Measurements from ENCODE around the gene UGT1A6.
"Not testable (repeated sequence)": the region's sequence is repeated elsewhere in the genome, so short reads cannot be mapped to it uniquely, and the experiment has no call there.

UGT1A6 gene

DNA sequence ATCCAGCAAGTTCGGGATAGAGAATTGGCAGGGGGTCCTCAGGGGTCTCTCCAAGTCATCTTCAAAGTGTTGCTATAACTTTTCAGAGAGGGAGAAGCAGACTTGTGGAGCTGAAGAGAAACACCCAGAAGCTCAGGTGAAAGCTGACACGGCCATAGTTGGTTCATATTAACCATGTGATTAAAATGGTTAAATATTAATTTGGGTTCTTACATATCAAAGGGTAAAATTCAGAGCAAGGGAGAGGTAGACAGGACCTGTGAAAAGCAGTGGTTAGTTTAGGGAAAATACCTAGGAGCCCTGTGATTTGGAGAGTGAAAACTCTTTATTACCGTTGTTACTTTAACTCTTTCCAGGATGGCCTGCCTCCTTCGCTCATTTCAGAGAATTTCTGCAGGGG lies at the start of gene UGT1A6:
Gene UGT1A6, plus strand, starts transcription at position 243 of the 400 bp plus-strand sequence. Its CDS starts 115 bp downstream, at position 358.
- DNase-seq (ENCODE audit: low read depth in 3 of 3), result no peak

DNA sequence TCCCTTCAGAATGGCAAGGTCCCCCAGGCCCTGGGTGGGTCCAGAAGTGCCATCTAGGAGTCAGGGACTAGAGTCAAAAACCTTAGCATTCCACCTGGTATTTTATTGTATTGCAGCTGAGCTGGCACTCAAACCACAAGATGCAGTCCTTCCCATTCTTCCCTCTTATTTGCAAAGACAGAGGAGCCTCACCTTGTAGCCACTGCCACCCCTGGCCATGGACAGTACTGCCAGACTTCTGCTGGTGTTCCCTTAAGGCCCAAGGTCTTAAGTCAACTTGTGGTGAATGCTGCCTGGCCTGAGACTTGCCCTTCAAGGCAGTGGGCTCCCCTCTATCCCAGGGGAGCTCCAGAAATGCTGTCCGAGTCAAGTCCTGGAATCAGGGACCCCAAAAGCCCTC lies 49.6 kb upstream of the UGT1A6 start:
- DNase-seq (ENCODE audit: low read depth in 3 of 3), result no peak

DNA sequence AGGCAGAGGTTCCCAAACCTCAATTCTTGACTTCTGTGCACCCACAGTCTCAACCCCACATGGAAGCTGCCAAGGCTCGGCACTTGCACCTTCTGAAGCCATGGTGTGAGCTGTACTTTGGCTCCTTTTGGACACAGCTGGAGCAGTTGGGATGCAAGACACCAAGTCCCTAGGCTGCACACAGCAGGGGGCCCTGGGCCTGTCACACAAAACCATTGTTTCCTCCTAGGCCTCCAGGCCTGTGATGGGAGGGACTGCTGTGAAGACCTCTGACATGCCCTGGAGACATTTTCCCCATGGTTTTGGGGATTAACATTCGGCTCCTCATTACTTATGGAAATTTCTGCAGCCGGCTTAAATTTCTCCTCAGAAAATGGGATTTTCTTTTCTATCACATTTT lies 46.7 kb upstream of the UGT1A6 start:
- not testable (repeated sequence) for DNase-seq (ENCODE audit: low read depth in 3 of 3)

DNA sequence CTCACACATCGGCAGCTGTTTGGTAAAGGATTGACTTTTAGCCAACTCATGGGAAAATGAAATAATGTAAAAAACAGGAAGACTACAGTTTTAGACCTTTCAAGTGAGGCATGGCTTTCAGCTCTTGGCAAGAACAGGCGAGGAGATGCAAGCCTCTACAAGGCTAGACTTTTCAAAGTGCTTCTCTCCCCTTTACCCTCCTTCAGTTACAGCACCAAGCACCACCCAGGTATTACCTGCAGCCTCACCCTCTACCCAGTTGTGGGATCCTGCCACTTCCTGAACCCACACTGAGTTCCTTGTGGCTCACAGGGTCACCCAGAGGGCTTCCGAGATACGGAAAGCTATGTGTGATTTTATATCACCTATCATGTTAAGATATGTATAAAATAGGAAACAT lies 41.7 kb upstream of the UGT1A6 start:
- no peak for DNase-seq (ENCODE audit: low read depth in 3 of 3)

DNA sequence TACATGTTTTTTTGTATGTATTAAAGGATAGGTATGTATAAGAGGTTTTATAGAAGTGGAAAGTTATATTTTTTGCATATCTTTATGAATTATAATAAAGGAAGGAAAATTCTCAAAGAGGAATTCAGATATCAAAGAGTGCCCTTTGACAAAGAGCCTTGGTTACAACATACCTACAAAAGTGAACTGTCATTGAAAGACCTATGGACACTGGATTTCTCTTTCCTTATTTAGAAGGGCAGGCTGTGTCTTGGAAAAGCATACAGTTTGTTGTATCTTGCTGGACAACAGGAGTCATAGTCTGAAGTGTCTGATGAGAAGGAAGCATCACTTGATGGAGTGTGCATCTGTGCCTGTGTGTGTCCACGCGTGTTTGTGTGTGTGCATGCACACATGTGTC lies 41.3 kb upstream of the UGT1A6 start:
- no peak for DNase-seq (ENCODE audit: low read depth in 3 of 3)

DNA sequence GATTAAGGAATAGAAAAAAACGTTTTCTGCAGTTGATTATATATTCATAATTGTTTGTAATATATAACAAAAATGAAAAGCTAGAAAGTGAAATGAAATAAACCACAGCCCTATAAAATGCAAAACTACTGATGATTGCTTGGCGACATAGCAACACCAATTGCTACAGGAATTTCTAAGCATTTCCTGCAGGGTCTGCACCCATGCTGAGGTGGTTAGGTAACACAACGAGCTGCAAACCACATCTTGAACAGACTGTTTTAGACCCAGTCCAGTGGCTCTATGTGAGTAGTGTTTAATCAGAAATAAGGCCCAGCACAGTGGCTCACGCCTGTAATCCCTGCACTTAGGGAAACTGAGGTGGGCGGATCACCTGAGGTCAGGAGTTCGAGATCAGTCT lies 38.2 kb upstream of the UGT1A6 start:
- DNase-seq (ENCODE audit: low read depth in 3 of 3), result no peak

DNA sequence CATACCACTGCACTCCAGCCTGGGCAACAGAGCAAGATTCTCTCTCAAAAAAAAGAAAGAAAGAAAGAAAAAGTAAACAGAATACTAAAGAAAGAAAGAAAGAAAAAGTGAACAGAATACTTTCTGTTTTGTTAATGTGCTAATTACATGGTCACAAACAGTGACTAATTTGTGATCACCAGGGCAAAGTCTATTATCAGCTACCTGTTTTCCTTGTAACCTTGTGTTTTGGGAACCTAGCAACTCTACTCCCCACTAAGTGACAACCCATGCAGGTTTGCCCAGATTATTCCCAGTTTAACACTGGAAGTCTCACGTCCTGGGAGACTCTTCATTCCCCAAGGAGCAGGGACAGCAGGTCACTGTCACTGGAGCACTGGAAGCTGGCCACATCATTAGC lies 37.6 kb upstream of the UGT1A6 start:
- DNase-seq (ENCODE audit: low read depth in 3 of 3), result no peak

DNA sequence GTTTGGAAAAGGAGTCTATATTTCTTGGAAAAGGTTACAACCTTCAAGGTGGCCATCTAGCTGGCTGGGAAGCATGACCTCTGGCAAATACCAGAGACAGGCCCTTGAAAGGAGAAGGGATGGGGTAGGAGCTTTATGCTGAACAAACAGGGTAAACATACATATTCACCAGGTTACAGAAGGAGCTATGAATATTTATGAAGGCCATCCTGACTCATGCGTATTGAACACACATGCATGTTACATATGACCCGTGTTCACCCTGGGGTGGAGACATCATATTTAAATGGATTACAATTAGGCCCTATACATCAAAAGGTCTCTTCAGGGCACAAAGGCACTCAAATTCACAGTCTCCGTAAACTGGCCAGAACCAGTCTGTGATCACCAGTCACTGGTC lies 36.7 kb upstream of the UGT1A6 start:
- not testable (repeated sequence) for DNase-seq (ENCODE audit: low read depth in 3 of 3)

DNA sequence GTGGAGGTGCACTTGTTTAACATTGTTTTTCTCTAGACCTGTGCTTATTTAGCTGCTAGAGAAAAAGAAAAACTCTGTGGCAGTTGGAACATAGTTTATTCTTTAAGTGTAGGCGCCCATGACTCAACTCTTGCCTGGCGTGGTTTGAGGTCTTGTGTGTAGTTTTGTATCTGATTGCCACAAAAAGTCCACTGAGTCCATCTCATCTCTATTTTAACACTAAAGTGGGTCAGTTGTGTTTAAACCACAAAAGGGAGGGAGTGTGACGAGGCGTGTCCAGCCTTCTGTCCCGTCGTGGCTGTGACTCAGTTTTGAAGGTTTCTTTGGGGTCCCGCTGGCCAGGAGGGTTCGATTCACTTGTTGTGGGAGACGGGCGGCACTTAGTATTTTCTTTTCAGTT lies 36.2 kb upstream of the UGT1A6 start:
- DNase-seq (ENCODE audit: low read depth in 3 of 3), result no peak

DNA sequence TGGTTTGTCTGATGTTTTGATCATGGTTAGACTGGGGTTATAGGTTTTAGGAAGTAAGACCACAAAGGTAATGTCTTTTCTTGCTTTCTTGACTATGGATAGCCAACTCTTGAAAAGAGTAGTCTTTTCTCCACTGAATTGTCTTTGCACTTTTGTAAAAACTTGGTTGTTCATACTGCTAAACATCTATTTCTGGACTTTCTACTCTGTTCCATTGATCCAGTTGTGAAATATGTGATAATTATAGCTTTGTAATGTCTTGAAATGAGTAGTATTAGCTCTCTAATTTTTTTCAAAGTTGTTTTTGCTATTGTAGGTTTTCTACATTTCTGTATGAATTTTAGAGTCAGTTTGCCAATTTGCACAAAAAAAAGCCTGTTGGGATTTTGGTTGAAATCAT lies 34.1 kb upstream of the UGT1A6 start:
- DNase-seq (ENCODE audit: low read depth in 3 of 3), result no peak

DNA sequence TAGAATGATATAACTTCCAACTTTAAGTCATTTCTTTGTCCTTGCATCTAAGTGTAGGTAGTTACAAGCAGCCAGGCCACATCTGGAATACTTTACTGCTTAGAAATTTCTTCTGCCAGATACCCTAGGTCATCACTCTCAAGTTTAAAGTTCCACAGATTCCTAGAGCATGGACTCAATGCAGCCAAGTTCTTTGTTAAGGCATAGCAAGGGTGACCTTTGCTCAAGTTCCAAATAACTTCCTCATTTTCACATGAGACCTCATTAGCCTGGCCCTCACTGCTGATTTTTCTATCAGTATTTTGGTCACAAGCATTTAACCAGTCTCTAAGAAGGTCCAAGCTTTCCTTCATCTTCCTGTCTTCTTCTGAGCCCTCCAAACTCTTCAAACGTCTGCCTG lies 28.8 kb upstream of the UGT1A6 start:
- no peak for DNase-seq (ENCODE audit: low read depth in 3 of 3)

DNA sequence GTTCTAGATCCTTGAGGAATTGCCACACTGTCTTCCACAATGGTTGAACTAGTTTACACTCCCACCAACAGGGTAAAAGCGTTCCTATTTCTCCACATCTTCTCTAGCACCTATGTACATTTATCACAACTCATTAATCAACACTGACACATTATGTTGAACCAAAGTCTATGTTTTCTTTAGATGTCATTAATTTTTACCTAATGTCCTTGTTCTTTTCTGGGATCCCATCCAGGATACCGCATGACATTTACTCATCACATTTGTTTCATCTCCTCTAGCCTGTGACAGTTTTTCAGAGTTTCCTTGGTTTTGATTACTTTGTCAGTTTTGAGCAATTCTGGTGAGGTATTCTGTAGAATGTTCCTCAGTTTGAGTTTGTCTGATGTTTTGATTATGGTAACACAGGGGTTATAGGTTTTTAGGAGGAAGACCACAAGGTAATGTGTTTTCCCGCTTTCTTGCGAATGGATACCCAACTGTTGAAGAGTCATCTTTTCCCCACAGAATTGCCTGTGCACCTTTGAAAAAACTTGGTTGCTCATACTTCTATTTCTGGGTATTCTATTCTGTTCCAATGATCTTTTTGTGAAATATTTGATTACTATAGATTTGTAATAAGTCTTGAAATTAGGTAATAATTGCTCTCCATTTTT lies 24.0 kb upstream of the UGT1A6 start:
- DNase-seq (ENCODE audit: low read depth in 3 of 3), result no peak

DNA sequence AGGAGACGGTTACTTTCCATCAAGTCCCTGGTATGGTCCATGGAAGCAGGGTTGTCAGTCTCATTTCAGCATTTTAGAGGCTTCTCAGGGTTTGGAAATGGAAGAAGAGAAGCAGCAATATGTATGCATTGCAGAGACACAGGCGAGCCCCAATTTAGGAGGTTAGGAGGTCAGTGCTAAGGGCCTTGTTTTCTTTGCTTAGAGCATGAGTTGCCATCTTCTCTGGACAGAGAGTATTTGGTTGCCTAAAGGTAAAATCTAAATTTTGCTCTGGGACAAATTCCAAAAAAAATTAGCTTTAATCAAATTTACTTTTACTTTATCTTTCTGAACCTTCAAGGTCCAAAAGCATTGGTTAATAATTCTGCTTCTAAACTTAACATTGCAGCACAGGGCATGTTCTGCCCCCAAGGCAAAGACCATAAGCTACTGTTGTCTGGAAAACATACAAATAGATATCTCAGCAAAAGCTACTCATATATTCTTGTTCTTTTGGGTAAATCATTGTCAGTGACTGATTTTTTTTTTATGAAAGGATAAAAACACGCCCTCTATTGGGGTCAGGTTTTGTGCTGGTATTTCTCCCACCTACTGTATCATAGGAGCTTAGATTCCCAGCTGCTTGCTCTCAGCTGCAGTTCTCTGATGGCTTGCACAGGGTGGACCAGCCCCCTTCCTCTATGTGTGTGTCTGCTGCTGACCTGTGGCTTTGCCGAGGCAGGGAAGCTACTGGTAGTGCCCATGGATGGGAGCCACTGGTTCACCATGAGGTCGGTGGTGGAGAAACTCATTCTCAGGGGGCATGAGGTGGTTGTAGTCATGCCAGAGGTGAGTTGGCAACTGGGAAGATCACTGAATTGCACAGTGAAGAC lies 21.2 kb upstream of the UGT1A6 start, which contains the start of gene UGT1A9:
Gene UGT1A9, plus strand, starts transcription at position 609 of the 872 bp plus-strand sequence. Its CDS starts 37 bp downstream, at position 646.
- DNase-seq (ENCODE audit: low read depth in 3 of 3), result no peak

DNA sequence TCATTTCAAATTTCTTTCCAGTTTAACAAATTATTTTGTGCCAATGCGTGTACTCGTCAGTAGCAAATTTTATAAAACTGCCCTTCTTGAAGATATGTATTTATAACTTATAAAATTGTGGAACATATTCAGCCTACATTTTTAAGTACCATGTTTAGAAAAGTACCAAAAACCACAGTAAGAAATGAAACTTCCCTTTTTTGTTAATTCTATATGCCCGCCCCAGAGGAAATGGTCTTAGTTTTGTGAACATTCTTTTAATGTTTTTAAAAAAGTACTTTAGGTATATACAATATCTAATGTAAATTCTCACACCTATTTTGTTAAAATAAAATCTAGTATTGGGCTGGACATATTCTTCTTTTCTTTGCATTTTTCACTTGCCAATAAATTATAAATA lies 19.8 kb upstream of the UGT1A6 start:
- no peak for DNase-seq (ENCODE audit: low read depth in 3 of 3)

DNA sequence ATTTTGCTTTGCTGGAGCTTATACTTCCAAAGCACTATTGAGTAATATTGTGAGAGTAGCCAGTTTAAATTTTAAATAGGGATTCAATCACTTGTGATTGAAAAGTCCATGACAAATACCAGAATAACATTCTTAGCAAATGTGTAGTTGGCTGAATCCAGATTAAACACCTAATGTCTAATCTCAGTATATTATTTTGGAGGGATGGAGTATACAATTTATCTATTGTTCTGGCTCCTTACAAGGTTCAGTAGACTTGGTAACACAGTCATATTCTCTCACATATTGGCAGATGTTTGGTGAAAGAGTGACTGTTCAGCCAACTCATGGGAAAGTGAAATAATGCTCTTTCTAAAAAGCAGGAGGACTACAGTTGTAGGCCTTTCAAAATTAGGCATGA lies 18.8 kb upstream of the UGT1A6 start:
- DNase-seq (ENCODE audit: low read depth in 3 of 3), result no peak

DNA sequence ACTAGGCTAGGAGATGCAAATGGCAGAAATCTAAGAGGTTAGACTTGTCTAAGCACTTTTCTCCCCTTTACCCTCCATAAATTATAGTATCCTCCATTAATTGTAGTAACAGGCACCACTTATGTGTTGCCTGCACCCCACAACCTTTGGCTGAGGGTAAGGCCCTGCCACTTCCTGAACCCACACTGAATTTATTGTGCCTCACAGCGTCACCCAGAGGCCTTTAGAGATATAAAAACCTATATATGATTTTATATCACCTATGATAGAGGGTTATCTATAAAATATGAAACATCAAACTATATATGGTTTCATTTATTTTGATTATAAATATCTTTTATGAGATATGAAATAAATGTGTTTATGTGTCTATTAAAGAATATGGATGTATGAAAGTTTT lies 18.4 kb upstream of the UGT1A6 start:
- no peak for DNase-seq (ENCODE audit: low read depth in 3 of 3)

DNA sequence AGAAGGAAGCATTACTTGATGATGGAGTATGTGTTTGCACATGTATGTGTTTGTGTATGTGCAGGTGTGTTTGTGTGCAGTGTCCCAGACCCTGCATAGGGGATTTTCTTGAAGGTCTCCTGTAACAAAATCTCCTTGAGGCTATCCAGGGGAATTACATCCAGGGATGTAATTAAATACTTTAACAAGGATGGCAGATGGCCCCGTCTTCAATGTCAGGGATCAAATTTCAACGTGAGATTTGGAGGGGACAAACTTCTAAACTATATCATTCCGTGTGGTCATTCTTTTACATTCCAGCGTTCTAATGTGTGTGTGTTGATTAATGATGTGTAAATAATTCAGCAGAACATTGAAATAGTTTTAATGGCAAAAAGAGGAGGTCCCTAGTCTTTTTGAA lies 17.7 kb upstream of the UGT1A6 start:
- no peak for DNase-seq (ENCODE audit: low read depth in 3 of 3)

DNA sequence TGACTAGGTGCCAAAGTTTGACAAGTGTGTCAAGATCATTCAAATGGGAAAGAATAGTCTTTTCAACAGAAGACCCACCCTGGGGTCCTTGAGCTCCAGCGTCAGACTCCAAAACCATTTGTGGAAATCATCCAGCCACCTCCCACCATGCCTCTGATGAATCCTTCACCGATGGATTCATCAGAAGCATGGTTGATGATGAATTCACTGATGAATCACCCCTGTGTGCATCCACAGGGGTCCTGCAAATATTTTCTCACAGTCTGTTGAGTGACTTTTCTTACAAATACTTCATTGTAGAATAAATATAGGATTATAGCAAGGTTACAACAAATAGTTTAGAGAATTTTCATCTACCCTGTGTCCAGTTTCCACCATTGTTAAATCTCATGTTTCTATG lies 16.6 kb upstream of the UGT1A6 start:
- no peak for DNase-seq (ENCODE audit: low read depth in 3 of 3)

DNA sequence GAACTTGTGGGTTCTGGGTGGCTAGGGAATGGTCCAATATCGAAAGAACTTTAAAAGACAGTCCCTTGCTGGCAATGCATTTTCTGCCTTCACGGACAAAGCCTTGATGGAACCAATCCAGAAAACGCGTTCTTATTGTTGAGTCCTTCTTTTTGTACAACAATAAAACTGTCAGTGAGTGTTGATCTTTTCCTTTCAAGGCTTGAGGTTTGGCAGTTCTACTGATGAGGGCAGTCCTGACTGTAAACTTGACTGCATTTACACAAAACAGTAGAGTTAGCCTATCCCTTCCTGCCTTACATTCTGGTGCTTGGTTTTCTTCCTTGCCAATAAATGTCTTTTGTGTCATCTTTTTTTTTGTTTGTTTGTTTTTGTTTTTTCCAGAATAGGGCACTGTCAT lies 13.5 kb upstream of the UGT1A6 start:
- no peak for DNase-seq (ENCODE audit: low read depth in 3 of 3)

DNA sequence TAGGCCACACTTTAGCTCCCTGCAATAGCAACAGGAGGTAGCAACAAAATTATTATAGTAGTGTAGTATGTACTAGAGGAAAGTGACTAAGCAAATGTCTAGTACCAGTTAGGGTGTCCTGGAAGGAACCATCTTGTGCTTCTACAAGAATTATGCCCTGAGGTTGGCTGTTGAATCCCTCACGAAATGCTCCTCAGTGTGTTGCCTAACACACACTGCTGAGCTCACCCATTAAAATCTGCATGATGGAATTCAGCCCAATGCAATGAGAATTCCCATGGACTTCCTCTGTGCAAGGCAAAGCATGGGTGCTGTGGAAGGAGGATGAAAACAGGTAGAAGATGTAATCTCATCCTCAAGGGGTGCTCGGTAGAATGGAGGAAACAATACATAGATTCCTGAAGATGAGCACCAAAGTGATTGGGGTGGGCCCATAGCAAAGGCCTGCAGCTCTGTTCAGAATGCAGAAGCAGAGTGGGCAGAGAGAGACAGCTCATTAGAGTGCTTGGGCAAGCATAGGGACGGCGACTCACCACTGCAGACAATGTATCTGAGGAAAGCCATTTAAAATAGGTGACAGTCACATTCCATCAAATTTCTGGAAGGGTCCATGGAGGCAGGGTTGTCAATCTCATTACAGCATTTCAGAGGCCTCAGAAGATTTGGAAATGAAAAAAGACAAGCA lies 12.2 kb upstream of the UGT1A6 start:
- DNase-seq (ENCODE audit: low read depth in 3 of 3), result no peak

DNA sequence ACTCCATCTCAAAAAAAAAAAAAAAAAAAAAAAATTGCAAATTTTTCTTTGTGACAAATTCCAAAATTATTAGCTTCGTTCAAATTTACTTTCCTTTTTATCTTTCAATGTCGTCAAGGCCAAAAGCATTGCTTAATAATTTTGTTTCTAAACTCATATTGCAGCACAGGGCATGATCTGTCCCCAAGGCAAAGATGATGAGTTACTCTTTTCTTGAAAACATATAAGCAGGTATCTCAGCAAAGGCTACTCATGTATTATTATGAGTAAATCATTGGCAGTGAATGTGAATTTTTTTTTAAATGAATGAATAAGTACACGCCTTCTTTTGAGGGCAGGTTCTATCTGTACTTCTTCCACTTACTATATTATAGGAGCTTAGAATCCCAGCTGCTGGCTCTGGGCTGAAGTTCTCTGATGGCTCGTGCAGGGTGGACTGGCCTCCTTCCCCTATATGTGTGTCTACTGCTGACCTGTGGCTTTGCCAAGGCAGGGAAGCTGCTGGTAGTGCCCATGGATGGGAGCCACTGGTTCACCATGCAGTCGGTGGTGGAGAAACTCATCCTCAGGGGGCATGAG lies 11.1 kb upstream of the UGT1A6 start, which contains the start of gene UGT1A7:
Gene UGT1A7, plus strand, starts transcription at position 381 of the 579 bp plus-strand sequence. Its CDS starts 37 bp downstream, at position 418.
- no peak for DNase-seq (ENCODE audit: low read depth in 3 of 3)

DNA sequence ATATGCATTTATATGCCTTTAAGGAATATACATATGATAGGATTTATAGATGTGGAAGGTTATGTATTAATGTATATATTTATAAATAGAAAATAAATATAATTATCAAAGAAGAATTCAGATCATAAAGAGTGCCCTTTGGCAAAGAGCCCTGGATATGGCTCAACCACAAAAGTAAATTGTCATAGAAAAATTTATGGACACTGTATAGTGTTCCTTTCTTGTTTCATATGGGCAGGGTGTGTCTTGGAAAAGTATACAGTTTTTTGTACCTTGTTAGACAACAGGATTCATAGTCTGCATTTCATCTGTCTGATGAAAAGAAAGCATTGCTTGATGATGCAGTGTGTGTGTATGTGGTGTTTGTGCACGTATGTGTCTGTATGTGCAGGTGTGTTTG lies 8.1 kb upstream of the UGT1A6 start:
- DNase-seq (ENCODE audit: low read depth in 3 of 3), result no peak

Measured in stimulated activated CD4-positive, alpha-beta T cell treated with anti-CD3 and anti-CD28 coated beads, TNF-alpha, amount 100 ng/mL, for 48 hours (primary cell).